ENCODE results near the gene ARHGEF7.

Gene ARHGEF7

GRCh38 chr13:111228262-111229144 is 113.4 kb downstream of the ARHGEF7 start:
- DNase-seq = no peak

- DNase-seq = no peak
Observed at GRCh38 chr13:111230385-111230930, 115.3 kb downstream of the ARHGEF7 start.

- DNase-seq = no peak
Observed at GRCh38 chr13:111232191-111232590, 117.1 kb downstream of the ARHGEF7 start.

GRCh38 chr13:111233080-111233479 is 118.0 kb downstream of the ARHGEF7 start:
- no peak for DNase-seq

GRCh38 chr13:111239764-111240670 is 124.9 kb downstream of the ARHGEF7 start:
- no peak for DNase-seq

- no peak for DNase-seq
Observed at GRCh38 chr13:111241006-111241755, 126.1 kb downstream of the ARHGEF7 start.

- DNase-seq = no peak
Observed at GRCh38 chr13:111241862-111242261, 126.8 kb downstream of the ARHGEF7 start.

GRCh38 chr13:111242585-111242984 is 127.5 kb downstream of the ARHGEF7 start:
- DNase-seq = no peak

GRCh38 chr13:111243981-111244380 is 128.9 kb downstream of the ARHGEF7 start:
- no peak for DNase-seq

GRCh38 chr13:111245576-111246384 is 130.7 kb downstream of the ARHGEF7 start:
- DNase-seq = no peak

- no peak for DNase-seq
Observed at GRCh38 chr13:111247552-111247951, 132.4 kb downstream of the ARHGEF7 start.

GRCh38 chr13:111248822-111249221 is 133.7 kb downstream of the ARHGEF7 start:
- DNase-seq = no peak

GRCh38 chr13:111249637-111250360 is 134.7 kb downstream of the ARHGEF7 start:
- no peak for DNase-seq

GRCh38 chr13:111251646-111252445 is 136.7 kb downstream of the ARHGEF7 start:
- no peak for DNase-seq

GRCh38 chr13:111252446-111253364 is 137.6 kb downstream of the ARHGEF7 start:
- DNase-seq = no peak

GRCh38 chr13:111253365-111253872 is 138.3 kb downstream of the ARHGEF7 start:
- no peak for DNase-seq

GRCh38 chr13:111255228-111255790 is 140.2 kb downstream of the ARHGEF7 start:
- DNase-seq = no peak

- no peak for DNase-seq
Observed at GRCh38 chr13:111256458-111256857, 141.3 kb downstream of the ARHGEF7 start.
